Stimulated activated CD4-positive, alpha-beta T cell treated with anti-CD3 and anti-CD28 coated beads, Interleukin-4, amount 100 ng/mL, for 24 hours (primary cell): Measurements from ENCODE around the gene GPR158.

ENCODE experiments used
- DNase-seq: peaks from one replicate; pipeline ENCODE4 v3.0.0-alpha.2; 2020

GPR158 gene

DNA sequence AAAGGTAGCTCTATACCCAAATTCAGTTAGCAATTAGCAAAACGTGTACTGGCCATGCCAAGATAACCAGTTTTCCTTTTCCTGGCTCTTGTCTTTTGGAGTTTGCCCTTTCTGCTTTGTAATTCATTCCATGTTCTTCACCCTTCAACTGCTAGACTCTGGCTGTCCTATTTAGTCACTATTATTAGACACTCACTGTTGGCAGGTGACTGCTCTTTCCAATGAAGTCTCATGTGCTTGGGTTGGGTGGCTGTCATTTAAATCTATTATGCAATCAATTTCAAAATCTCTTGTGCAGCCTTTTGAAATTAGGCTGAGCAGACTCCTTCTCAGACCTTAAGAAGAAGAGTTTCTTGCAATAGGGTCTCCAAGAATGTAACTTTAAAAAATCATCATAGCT is 266.5 kb downstream of the GPR158 start:
- DNase-seq, result no peak

GRCh38 chr10:25444266-25444665 is 269.5 kb downstream of the GPR158 start:
- no peak for DNase-seq

GRCh38 chr10:25451401-25451800 is 276.6 kb downstream of the GPR158 start:
- no peak for DNase-seq

DNA sequence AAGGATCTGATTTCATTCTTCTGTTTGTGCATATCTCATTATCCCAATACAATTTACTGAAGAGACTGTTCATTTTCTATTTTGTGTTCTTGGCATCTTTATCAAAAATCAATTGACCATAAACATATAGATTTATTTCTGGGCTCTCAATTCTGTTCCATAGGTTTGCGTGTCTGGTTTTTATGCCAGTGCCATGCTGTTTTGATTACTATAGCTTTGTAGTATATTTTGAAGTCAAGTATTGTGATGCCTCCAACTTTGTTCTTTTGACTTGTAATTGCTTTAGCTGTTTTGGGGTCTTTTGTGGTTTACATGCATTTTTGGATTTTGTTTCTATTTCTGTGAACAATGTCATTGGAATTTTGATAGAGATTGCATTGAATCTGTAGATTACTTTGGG is 278.8 kb downstream of the GPR158 start:
- DNase-seq, result no peak

- DNase-seq, result no peak
Observed at GRCh38 chr10:25455980-25456567, 281.3 kb downstream of the GPR158 start.

DNA sequence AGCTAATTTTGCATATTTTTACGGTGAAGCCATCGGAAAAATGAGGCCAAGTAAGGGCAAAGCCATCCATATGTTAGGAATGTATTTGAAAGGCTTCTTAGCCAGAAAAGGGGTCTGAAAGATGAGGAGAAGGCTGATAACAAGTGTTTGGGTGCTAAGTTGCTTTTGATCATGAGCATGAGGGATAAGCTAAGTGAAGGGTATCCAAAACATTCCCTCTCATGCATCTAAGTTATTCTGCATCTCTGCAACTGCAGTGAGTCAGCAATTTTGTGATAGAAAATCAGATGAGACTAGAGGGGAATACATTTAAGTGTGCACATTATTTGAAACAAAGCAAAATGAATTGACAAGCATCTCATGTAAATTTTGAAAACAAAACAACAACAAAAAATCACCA is 282.8 kb downstream of the GPR158 start:
- DNase-seq, result no peak

GRCh38 chr10:25465582-25466372 is 291.0 kb downstream of the GPR158 start:
- no peak for DNase-seq

- DNase-seq, result no peak
Observed at GRCh38 chr10:25467881-25468280, 293.1 kb downstream of the GPR158 start.

DNA sequence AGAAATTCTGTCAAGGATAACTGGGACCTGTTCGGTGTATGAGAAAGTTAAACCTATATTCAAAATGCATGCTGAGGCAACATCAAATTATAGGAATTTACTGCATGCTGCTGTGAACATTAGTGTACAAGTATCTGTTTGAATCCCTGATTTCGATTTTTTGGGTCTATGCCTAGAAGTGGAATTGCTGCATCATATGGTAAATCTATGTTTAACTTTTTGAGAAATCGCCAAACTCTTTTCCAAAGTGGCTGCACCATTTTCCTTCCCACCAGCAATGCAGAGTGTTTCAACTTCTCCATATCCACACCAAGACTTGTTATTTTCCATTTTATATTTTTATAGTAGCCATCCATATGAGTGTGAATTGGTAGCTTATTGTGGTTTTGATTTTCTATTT is 306.7 kb downstream of the GPR158 start:
- no peak for DNase-seq

GRCh38 chr10:25483999-25484398 is 309.2 kb downstream of the GPR158 start:
- DNase-seq, result no peak

DNA sequence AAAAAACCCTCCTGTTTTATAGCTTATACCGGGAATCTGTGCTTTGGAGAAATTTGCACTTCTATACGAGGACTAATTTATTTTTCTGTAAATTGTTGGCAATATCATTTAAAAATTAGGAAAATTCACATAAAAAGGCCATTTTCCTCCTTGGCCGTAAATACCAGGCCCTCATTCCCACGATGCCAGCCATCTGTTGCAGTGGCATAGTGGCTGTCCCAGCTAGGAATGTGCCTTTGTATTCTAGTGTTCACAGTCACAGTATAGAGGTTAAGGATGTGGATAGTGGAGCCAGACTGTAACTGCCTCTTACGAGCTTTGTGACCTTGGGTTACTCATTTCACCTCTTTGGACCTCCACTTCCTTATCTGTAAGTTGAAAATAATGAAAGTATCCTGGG is 312.5 kb downstream of the GPR158 start:
- no peak for DNase-seq

- DNase-seq, result no peak
Observed at GRCh38 chr10:25492040-25492439, 317.2 kb downstream of the GPR158 start.

DNA sequence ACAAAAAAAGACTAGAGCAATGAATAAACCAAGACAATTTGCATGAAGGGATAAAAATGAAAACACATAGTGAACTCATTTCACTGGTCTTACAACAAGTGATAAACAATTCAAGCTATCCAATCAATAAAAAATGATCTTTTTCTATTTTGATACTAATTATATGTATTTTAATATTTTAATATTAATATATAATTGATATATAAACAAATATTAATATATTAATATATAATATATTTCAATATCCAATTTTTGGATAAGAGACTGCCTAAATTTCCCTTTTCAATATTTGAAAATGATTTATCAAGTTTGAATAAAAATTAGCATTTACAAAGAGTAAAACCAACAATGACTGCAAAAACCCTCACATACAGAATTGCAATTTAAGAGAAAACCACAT is 317.9 kb downstream of the GPR158 start:
- no peak for DNase-seq

DNA sequence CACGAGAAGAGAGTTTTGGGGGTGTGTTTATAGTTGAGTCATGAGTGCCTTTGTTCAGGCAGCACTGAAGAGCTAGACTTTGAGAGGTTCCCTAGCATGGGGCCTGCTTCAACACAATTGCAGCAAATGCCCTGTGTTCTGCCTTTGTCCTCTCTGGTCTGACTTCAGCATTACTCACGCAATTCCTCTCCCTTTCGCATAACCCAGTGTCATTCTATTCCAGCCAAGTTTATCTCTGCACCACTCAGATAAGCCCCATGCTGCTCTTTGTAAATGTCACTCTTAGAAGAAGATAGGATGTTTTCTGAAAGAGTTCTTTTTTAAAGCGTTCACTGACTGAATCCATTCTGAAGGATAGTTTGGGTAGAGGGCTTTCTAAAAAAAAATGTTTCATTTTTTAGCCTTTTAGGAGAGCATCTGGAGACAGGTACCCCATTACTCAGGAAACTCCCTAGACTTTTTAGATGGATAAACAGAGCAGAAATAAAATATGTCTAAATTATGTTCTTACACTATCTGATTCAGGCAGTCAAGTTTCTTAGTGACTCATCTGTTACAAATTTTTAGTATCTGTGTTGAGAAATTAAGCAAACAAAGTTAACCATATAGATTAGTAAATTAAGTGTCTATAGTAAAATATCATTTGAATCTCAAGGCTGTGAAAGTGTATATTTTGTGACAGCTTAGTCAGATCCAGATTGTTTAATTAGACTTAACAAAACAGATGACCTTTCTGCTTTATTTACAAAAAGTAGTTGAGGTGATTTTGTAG is 318.5 kb downstream of the GPR158 start:
- no peak for DNase-seq

GRCh38 chr10:25497246-25497645 is 322.4 kb downstream of the GPR158 start:
- DNase-seq, result no peak

DNA sequence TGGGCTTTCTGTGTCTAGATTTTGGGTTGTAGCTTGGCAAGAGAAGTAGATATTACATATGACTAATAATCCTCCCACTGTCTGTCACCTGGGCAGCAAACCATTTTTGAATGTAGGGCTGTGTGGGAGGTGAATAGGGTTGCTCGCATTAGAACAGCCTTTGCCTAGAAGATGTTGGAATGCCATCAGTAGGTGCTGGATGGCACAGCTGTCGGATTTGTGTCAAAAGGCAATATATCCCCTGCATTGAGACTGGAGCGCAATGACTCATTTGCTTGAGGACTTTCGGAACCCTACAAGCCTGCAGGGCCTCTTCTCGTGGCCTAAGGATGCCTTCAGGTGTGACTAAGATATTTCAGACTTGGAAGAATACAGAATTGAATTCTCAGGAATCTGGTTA is 323.8 kb downstream of the GPR158 start:
- no peak for DNase-seq

GRCh38 chr10:25501912-25502311 is 327.1 kb downstream of the GPR158 start:
- DNase-seq, result no peak

DNA sequence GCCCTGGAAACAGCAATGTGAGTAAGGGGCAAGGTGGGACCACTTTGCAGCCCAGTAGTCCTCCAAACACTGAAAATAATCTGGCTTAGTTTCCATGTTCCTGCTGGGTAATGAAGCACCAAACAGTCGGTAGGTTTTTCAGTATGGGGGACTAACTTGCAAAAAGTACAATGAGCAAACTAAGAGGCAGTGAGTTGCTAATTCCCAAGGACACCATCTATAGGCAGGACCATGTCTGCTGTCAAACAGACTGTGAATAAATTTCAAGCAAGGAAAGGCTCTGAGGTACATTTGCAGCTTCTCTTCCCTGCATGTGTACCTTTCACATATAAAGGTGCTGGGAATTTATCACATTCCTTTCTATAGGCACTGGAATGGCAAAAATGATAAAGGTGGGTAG is 327.7 kb downstream of the GPR158 start:
- no peak for DNase-seq

DNA sequence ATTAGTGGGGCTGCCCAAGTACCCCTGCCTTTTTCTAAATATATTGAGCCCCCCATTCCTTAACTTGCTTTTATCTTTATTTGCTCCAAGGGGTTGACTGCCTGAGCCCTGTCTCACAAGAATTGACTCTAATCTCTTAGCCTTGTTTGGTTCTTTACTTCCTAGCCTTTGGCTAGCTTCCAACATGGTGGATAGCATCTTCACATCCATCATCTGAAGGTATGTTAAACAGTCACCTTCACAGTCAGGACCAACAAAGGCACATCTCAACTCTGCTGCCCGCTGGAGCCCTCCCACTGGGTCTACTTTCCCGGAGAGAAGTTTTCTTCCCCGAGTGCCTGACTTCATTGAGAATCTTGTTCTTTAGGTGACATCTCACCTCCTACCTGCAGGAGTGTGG is 329.5 kb downstream of the GPR158 start:
- DNase-seq, result no peak

DNA sequence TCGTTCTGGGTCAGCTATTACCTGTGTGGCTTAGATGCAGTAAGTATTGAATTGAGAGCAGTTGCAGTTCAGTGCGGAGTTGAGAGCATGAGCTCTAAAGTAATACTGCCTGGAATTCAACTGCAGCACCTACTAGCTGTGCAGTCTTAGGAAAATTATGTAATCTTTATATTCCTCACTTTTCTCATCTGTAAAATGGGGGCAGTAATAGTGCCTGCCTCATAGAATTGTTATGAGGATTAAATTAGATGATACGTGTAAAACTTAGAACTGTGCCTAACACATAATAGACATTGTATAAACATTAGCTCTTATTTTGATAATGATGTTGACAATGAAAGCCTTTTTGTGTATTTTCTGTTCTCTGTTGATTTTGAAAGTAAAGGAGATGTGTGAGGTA is 330.0 kb downstream of the GPR158 start:
- DNase-seq, result no peak

GRCh38 chr10:25505466-25505865 is 330.7 kb downstream of the GPR158 start:
- no peak for DNase-seq

- no peak for DNase-seq
Observed at GRCh38 chr10:25506821-25507335, 332.1 kb downstream of the GPR158 start.

- DNase-seq, result no peak
Observed at GRCh38 chr10:25508112-25508815, 333.5 kb downstream of the GPR158 start.
